HepG2 (cell line): ENCODE results near the gene CTSA. TPM values are rescaled to one million over a fixed set of nuclear protein-coding genes. Genes with fewer than 3 reads are reported as not detected.

ENCODE experiments used
- AKNA ChIP-seq: sonication (generic); formaldehyde crosslinking; IDR thresholded peaks from 2 replicates; pipeline ENCODE4 v1.4.0; 2020; ENCODE audit warnings: missing genetic modification reagents, borderline replicate concordance
- ARNT ChIP-seq: fragments of 450-650 bp; IDR thresholded peaks from 2 replicates; pipeline ENCODE4 v1.6.1; 2017
- ATM ChIP-seq: fragments of 450-650 bp; IDR thresholded peaks from 2 replicates; pipeline ENCODE4 v1.7.1; 2017; ENCODE audit warnings: mild to moderate bottlenecking, borderline replicate concordance
- CAMTA2 ChIP-seq: sonication (generic); formaldehyde crosslinking; IDR thresholded peaks from 2 replicates; pipeline ENCODE4 v1.4.0; 2020; ENCODE audit warnings: mild to moderate bottlenecking, missing genetic modification reagents, borderline replicate concordance
- CHCHD3 ChIP-seq: sonication (generic); formaldehyde crosslinking; IDR thresholded peaks from 2 replicates; pipeline ENCODE4 v1.8.0; 2022; ENCODE audit warnings: mild to moderate bottlenecking, missing genetic modification reagents, moderate library complexity
- CREBL2 ChIP-seq: sonication (generic); formaldehyde crosslinking; IDR thresholded peaks from 2 replicates; pipeline ENCODE4 v1.8.1; 2023; ENCODE audit warnings: missing genetic modification reagents, mild to moderate bottlenecking, borderline replicate concordance
- E2F1 ChIP-seq: sonication (generic); formaldehyde crosslinking; IDR thresholded peaks from 2 replicates; pipeline ENCODE4 v1.5.0; 2020; ENCODE audit warnings: missing genetic modification reagents
- MIER2 ChIP-seq: IDR thresholded peaks from 2 replicates; pipeline ENCODE4 v1.6.1; 2016; ENCODE audit warnings: missing biosample characterization, missing genetic modification reagents
- NONO ChIP-seq, 2 experiments: fragments of 450-650 bp in 1 of 2; sonication (generic) in 1 of 2; formaldehyde crosslinking in 1 of 2; IDR thresholded peaks in 1 of 2; conservative IDR thresholded peaks in 1 of 2; 2 replicates each; pipeline versions ENCODE4 v1.6.1 to v1.8.0; 2017 to 2022; ENCODE audit warnings: mild to moderate bottlenecking in 1 of 2, missing genetic modification reagents in 1 of 2, moderate library complexity in 1 of 2
- RXRA ChIP-seq: sonication (generic); formaldehyde crosslinking; IDR thresholded peaks from 2 replicates; pipeline ENCODE4 v1.5.1; 2020; ENCODE audit warnings: missing genetic modification reagents
- TFDP1 ChIP-seq: IDR thresholded peaks from 2 replicates; pipeline ENCODE4 v1.6.1; 2016; ENCODE audit warnings: missing compliant biosample characterization, missing genetic modification reagents, borderline replicate concordance
- ZBTB3 ChIP-seq: sonication (generic); formaldehyde crosslinking; IDR thresholded peaks from 2 replicates; pipeline ENCODE4 v1.4.0; 2020; ENCODE audit warnings: low read depth, mild to moderate bottlenecking, moderate library complexity, missing genetic modification reagents, borderline replicate concordance
- ZNF34 ChIP-seq: sonication (generic); formaldehyde crosslinking; IDR thresholded peaks from 2 replicates; pipeline ENCODE4 v1.4.0; 2020; ENCODE audit warnings: mild to moderate bottlenecking, missing genetic modification reagents, borderline replicate concordance
- ZNF660 ChIP-seq: sonication (generic); formaldehyde crosslinking; IDR thresholded peaks from 2 replicates; pipeline ENCODE4 v1.5.1; 2020; ENCODE audit warnings: mild to moderate bottlenecking, low read depth, missing genetic modification reagents, borderline replicate concordance
- ZNF674 ChIP-seq: sonication (generic); formaldehyde crosslinking; IDR thresholded peaks from 2 replicates; pipeline ENCODE4 v1.5.0; 2020; ENCODE audit warnings: low read depth, mild to moderate bottlenecking, missing genetic modification reagents
- ZSCAN20 ChIP-seq: sonication (generic); formaldehyde crosslinking; IDR thresholded peaks from 2 replicates; pipeline ENCODE4 v1.4.0; 2020; ENCODE audit warnings: missing genetic modification reagents, mild to moderate bottlenecking, borderline replicate concordance
- polyA plus RNA-seq, 8 experiments: library from polyadenylated mRNA; depleted of rRNA in 3 of 8; stranded (reverse) in 7 of 8; unstranded in 1 of 8; fragments of >200 nt; fragmentation: Illumina TruSeq in 4 of 8; extraction: Trizol in 4 of 8; gene quantifications; 2 replicates each; pipeline versions ENCODE4 v1.2.1 to v1.2.3, GENCODE V29; 2011 to 2016; ENCODE audit warnings: low read depth in 4 of 8, missing spikeins in 1 of 8, mixed read lengths in 1 of 8; ENCODE audit not compliant: insufficient read depth in 1 of 8
- total RNA-seq, 5 experiments: library from RNA; depleted of rRNA; stranded (reverse); fragments of >200 nt; fragmentation: Illumina TruSeq; extraction: Trizol; gene quantifications; 2 replicates each; pipeline ENCODE4 v1.2.3, GENCODE V29; 2016; ENCODE audit warnings: low read depth in 1 of 5
- TF ChIP-seq, protein P1 (sequence below): sonication (generic); formaldehyde crosslinking; IDR thresholded peaks from 2 replicates; pipeline ENCODE4 v1.8.0; 2022; ENCODE audit warnings: mild to moderate bottlenecking, missing genetic modification reagents, borderline replicate concordance
- TF ChIP-seq, protein P2 (sequence below): sonication (generic); formaldehyde crosslinking; IDR thresholded peaks from 2 replicates; pipeline ENCODE4 v1.5.1; 2020; ENCODE audit warnings: missing genetic modification reagents, mild to moderate bottlenecking, borderline replicate concordance

CTSA gene
- total and polyA plus RNA-seq, 2 of the 13 experiments (the other 11 are each of a cell fraction or from before 2014, with no cell fraction given): 202 to 231 TPM

- no peak for TF ChIP-seq TFDP1 (CRISPR knock-in tag)
- TF ChIP-seq ZBTB3 (CRISPR knock-in tag): peak; percentile 37; the same call in 1 of the 2 replicates
- no peak for TF ChIP-seq ZSCAN20 (CRISPR knock-in tag)
- TF ChIP-seq, protein P1, sequence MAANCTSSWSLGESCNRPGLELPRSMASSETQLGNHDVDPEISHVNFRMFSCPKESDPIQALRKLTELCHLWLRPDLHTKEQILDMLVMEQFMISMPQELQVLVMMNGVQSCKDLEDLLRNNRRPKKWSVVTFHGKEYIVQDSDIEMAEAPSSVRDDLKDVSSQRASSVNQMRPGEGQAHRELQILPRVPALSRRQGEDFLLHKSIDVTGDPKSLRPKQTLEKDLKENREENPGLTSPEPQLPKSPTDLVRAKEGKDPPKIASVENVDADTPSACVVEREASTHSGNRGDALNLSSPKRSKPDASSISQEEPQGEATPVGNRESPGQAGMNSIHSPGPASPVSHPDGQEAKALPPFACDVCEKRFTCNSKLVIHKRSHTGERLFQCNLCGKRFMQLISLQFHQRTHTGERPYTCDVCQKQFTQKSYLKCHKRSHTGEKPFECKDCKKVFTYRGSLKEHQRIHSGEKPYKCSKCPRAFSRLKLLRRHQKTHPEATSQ (CRISPR knock-in tag): no peak
- no peak for TF ChIP-seq CREBL2
- TF ChIP-seq ATM: no peak
- no peak for TF ChIP-seq CHCHD3 (CRISPR knock-in tag)
- no peak for TF ChIP-seq MIER2
- no peak for TF ChIP-seq ARNT
- no peak for TF ChIP-seq ZNF674
- 0 out of 2 replicates have a peak, but pooled peaks have one; percentile 78 for TF ChIP-seq CAMTA2 (CRISPR knock-in tag)
- no peak for TF ChIP-seq AKNA (CRISPR knock-in tag)
- TF ChIP-seq ZNF660: peak; percentile 84; the same call in 1 of the 2 replicates
- no peak for TF ChIP-seq NONO (IDR thresholded peaks at IDR 0.05)
- no peak; the same call in 1 of the 2 replicates for TF ChIP-seq NONO (CRISPR knock-in tag; conservative IDR thresholded peaks at IDR 0.05)
- TF ChIP-seq, protein P2, sequence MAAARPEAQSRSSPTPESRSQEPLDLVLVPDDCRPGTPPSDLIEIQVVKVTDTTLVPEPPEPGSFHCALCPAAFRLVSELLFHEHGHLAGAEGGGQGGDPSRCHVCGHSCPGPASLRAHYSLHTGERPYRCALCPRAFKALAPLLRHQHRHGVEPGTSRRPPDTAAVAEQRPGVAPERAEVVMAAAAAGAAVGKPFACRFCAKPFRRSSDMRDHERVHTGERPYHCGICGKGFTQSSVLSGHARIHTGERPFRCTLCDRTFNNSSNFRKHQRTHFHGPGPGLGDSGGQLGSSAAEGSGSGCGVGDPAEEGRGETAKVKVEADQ (CRISPR knock-in tag): no peak
- no peak for TF ChIP-seq RXRA (CRISPR knock-in tag)
- 0 out of 2 replicates have a peak, but pooled peaks have one; percentile 64 for TF ChIP-seq ZNF34
- no peak for TF ChIP-seq E2F1 (CRISPR knock-in tag)
These were observed 20.6 kb downstream of the CTSA start, which contains the start of gene PLTP (continued) for GRCh38 chr20:45911486-45912343.
